Measurements from ENCODE around the gene CLDN22.

Gene CLDN22

DNA sequence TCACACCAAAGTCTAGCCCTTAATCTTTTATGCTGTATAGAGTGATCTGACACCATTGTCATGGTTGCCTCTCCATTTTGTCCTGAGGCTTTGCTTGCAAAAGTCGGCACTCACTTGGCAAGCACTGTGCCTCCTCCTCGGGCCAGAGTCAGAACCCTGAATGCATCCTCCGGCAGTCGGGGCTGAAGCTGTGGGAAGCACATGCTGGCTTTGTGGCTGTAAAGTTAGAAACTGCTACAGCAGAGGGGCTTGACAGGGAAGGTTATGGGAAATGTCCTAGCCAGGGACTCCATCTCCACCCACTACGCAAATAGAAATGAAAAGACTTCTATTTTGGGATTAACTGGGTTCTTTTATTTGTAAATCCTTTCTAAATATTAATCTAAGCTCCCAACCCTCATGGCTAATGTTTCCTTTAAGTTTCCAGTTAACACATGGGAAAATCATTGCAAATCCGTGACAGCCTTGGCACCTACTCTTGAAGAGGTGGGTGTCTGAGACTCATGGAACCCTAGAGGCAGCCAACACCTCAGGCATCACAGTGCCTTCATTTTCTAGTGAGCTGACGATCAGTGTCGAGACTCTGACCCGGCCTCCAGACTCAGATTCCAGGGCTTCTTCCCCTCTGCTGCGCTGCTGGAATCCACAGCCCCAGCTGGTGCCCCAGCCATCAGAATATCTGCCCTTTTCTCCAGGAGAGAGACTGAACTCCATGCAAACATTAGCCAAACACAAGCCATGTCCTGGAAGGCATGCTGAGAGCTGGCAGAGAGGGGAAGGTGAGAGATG lies 10.1 kb upstream of the CLDN22 start (continued):
- no peak for TF ChIP-seq ZNF658 (tag by site-specific recombination; IDR thresholded peaks at IDR 0.05)
- no peak for TF ChIP-seq ZNF16 (tag by site-specific recombination; IDR thresholded peaks at IDR 0.05; ENCODE audit: low read depth)
- no peak for TF ChIP-seq ZNF354C (tag by site-specific recombination; IDR thresholded peaks at IDR 0.05; ENCODE audit: borderline replicate concordance, low read depth)

DNA sequence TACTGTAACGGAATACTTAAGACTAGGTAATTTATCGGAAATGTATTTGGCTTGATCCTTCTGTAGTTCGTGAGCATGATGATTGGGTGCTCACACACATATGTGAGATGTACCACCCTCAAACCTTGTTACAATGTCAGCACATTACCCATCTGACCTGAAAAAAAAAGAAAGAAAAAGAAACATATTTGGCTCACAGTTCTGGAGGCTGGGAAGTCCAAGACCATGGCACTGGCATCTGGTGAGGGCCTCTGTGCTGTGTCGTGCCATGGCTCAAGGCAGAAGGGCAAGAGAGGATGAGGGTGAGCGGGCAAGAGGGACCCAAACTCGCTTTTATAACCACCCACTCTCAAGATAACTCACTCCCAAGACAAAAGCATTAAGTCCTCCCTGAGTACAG lies 9.2 kb upstream of the CLDN22 start:
- CTCF ChIA-PET = no interaction called here
- TF ChIP-seq ZNF549 (tag by site-specific recombination; IDR thresholded peaks at IDR 0.05) = no peak
- TF ChIP-seq, protein P1, sequence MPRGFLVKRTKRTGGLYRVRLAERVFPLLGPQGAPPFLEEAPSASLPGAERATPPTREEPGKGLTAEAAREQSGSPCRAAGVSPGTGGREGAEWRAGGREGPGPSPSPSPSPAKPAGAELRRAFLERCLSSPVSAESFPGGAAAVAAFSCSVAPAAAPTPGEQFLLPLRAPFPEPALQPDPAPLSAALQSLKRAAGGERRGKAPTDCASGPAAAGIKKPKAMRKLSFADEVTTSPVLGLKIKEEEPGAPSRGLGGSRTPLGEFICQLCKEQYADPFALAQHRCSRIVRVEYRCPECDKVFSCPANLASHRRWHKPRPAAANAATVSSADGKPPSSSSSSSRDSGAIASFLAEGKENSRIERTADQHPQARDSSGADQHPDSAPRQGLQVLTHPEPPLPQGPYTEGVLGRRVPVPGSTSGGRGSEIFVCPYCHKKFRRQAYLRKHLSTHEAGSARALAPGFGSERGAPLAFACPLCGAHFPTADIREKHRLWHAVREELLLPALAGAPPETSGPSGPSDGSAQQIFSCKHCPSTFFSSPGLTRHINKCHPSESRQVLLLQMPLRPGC (tag by site-specific recombination; IDR thresholded peaks at IDR 0.05) = no peak
- TF ChIP-seq, protein P2, sequence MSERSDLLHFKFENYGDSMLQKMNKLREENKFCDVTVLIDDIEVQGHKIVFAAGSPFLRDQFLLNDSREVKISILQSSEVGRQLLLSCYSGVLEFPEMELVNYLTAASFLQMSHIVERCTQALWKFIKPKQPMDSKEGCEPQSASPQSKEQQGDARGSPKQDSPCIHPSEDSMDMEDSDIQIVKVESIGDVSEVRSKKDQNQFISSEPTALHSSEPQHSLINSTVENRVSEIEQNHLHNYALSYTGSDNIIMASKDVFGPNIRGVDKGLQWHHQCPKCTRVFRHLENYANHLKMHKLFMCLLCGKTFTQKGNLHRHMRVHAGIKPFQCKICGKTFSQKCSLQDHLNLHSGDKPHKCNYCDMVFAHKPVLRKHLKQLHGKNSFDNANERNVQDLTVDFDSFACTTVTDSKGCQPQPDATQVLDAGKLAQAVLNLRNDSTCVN (tag by site-specific recombination; optimal IDR thresholded peaks at IDR 0.05) = no peak
- TF ChIP-seq ZFP69B (tag by site-specific recombination; IDR thresholded peaks at IDR 0.05) = no peak
- TF ChIP-seq, protein P3, sequence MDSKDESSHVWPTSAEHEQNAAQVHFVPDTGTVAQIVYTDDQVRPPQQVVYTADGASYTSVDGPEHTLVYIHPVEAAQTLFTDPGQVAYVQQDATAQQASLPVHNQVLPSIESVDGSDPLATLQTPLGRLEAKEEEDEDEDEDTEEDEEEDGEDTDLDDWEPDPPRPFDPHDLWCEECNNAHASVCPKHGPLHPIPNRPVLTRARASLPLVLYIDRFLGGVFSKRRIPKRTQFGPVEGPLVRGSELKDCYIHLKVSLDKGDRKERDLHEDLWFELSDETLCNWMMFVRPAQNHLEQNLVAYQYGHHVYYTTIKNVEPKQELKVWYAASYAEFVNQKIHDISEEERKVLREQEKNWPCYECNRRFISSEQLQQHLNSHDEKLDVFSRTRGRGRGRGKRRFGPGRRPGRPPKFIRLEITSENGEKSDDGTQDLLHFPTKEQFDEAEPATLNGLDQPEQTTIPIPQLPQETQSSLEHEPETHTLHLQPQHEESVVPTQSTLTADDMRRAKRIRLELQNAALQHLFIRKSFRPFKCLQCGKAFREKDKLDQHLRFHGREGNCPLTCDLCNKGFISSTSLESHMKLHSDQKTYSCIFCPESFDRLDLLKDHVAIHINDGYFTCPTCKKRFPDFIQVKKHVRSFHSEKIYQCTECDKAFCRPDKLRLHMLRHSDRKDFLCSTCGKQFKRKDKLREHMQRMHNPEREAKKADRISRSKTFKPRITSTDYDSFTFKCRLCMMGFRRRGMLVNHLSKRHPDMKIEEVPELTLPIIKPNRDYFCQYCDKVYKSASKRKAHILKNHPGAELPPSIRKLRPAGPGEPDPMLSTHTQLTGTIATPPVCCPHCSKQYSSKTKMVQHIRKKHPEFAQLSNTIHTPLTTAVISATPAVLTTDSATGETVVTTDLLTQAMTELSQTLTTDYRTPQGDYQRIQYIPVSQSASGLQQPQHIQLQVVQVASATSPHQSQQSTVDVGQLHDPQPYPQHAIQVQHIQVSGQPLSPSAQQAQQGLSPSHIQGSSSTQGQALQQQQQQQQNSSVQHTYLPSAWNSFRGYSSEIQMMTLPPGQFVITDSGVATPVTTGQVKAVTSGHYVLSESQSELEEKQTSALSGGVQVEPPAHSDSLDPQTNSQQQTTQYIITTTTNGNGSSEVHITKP (tag by site-specific recombination; IDR thresholded peaks at IDR 0.05) = no peak
- TF ChIP-seq, protein P4, sequence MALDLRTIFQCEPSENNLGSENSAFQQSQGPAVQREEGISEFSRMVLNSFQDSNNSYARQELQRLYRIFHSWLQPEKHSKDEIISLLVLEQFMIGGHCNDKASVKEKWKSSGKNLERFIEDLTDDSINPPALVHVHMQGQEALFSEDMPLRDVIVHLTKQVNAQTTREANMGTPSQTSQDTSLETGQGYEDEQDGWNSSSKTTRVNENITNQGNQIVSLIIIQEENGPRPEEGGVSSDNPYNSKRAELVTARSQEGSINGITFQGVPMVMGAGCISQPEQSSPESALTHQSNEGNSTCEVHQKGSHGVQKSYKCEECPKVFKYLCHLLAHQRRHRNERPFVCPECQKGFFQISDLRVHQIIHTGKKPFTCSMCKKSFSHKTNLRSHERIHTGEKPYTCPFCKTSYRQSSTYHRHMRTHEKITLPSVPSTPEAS (tag by site-specific recombination; IDR thresholded peaks at IDR 0.05) = no peak
- TF ChIP-seq ZNF776 (tag by site-specific recombination; IDR thresholded peaks at IDR 0.05; ENCODE audit: borderline replicate concordance) = no peak
- TF ChIP-seq, protein P5, sequence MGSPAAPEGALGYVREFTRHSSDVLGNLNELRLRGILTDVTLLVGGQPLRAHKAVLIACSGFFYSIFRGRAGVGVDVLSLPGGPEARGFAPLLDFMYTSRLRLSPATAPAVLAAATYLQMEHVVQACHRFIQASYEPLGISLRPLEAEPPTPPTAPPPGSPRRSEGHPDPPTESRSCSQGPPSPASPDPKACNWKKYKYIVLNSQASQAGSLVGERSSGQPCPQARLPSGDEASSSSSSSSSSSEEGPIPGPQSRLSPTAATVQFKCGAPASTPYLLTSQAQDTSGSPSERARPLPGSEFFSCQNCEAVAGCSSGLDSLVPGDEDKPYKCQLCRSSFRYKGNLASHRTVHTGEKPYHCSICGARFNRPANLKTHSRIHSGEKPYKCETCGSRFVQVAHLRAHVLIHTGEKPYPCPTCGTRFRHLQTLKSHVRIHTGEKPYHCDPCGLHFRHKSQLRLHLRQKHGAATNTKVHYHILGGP (tag by site-specific recombination; IDR thresholded peaks at IDR 0.05) = no peak
- TF ChIP-seq, protein P6, sequence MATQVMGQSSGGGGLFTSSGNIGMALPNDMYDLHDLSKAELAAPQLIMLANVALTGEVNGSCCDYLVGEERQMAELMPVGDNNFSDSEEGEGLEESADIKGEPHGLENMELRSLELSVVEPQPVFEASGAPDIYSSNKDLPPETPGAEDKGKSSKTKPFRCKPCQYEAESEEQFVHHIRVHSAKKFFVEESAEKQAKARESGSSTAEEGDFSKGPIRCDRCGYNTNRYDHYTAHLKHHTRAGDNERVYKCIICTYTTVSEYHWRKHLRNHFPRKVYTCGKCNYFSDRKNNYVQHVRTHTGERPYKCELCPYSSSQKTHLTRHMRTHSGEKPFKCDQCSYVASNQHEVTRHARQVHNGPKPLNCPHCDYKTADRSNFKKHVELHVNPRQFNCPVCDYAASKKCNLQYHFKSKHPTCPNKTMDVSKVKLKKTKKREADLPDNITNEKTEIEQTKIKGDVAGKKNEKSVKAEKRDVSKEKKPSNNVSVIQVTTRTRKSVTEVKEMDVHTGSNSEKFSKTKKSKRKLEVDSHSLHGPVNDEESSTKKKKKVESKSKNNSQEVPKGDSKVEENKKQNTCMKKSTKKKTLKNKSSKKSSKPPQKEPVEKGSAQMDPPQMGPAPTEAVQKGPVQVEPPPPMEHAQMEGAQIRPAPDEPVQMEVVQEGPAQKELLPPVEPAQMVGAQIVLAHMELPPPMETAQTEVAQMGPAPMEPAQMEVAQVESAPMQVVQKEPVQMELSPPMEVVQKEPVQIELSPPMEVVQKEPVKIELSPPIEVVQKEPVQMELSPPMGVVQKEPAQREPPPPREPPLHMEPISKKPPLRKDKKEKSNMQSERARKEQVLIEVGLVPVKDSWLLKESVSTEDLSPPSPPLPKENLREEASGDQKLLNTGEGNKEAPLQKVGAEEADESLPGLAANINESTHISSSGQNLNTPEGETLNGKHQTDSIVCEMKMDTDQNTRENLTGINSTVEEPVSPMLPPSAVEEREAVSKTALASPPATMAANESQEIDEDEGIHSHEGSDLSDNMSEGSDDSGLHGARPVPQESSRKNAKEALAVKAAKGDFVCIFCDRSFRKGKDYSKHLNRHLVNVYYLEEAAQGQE (tag by site-specific recombination; IDR thresholded peaks at IDR 0.05) = no peak
- no peak for TF ChIP-seq ZIC2 (tag by site-specific recombination; IDR thresholded peaks at IDR 0.05)
- no peak for TF ChIP-seq SP3 (tag by site-specific recombination; IDR thresholded peaks at IDR 0.05)
- TF ChIP-seq ZNF16 (tag by site-specific recombination; IDR thresholded peaks at IDR 0.05; ENCODE audit: low read depth) = no peak
- no peak for TF ChIP-seq ZNF354C (tag by site-specific recombination; IDR thresholded peaks at IDR 0.05; ENCODE audit: borderline replicate concordance, low read depth)
- POLR2A ChIA-PET = no interaction called here
- no peak overlapping the region for H3K27ac ChIP-seq (ENCODE audit: extremely low read depth, low read depth, low read length)
- H3K4me1 ChIP-seq (ENCODE audit: control insufficient read depth, insufficient read depth, low read length) = no peaks in the 10 kb centered on the region; the same call in 1 of the 2 replicates
- no peaks in the 10 kb centered on the region for H3K9me3 ChIP-seq (ENCODE audit: control insufficient read depth, insufficient read depth, low read depth, low read length)
- no peak overlapping the region for H3K4me3 ChIP-seq (ENCODE audit: low read depth, low read length)
- H3K36me3 ChIP-seq (ENCODE audit: control insufficient read depth in 2 of 2, insufficient read depth in 1 of 2, low read length in 2 of 2) = no peaks in the 10 kb centered on the region
